Measurements from ENCODE around the gene SLC41A3.
"Not testable (repeated sequence)": the region's sequence is repeated elsewhere in the genome, so short reads cannot be mapped to it uniquely, and the experiment has no call there.

The SLC41A3 gene

DNA sequence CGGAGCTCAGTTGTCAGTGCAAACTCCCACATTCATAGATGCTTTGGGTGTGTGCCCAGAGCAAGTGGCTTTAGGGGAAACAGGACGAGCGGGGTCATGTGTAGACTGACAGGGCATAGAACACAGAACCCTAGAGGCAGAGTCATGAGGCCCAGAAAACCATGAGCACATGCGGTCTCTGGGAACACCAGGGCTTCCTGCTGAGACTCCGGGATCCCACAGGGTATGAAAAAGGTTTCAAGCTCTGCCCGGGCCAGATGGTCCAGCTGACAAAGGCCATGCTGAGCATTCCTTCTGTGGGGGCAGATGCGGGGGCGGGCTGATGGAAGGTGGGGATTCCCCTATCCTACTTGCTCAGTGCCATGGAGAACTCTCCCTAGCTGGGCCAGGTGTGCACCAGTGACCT, 70.2 kb downstream of the SLC41A3 start:
- in situ Hi-C loops (cut with MboI; ENCODE audit: low sequenced_read_pairs): no loop called here

- in situ Hi-C loops (cut with MboI; ENCODE audit: low sequenced_read_pairs): no loop called here
Measured at GRCh38 chr3:126009181-126009580, 74.7 kb downstream of the SLC41A3 start.

DNA sequence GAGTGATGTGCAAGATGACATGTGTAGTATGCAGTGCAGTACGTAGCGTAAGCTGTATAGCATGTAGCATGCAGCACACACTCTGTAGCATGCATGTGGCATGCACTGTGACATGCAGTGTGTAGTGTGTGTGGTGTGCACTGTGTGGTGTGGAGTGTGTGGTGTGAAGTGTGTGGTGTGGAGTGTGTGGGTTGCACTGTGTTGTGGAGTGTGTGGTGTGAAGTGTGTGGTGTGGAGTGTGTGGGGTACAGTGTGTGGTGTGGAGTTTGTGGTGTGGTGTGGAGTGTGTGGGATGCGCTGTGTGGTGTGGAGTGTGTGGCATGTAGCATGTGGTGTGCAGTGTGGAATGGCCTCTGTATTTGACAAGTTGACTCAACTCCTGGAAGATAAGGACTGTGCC, 75.7 kb downstream of the SLC41A3 start:
- in situ Hi-C loops (cut with MboI; ENCODE audit: low sequenced_read_pairs): no loop called here

DNA sequence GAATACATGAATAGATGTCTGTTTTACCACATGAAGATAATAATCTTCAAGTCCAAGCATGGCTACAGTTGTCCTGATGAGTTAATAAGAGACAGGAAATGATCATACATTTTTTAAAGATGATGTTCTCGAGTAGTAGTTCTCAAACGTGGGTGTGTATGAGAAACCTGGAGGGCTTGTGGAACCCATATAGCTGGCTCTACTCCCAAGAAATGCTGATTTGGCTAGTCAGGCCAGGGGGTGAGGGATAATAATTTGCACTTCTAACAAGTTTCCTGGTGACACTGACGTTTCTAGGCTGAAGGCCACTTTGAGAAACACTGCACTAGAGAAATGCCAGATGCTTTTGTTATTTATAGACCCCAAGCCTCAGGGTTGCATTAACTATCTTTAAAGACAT, 78.0 kb downstream of the SLC41A3 start:
- in situ Hi-C loops (cut with MboI; ENCODE audit: low sequenced_read_pairs): no loop called here

DNA sequence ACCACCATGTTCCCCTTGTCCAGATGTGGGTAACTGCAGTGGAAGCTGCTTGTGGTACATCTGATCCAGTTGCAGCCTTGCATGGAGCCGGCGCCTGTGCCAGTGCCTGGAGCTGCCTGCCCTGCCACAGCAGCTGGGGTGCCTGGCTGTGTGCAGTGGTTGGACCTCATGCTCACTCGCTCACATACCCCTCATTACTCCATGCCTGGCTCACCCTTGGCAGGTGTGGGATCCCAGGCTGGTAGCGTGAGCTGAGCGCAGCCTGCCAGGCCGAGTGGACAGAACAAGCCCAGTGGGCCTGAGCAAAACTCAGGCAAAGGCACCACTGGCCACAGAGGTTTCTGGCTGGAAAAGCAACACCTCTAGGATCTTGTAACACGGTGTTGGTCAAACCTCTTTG, 79.2 kb downstream of the SLC41A3 start:
- in situ Hi-C loops (cut with MboI; ENCODE audit: low sequenced_read_pairs): no loop called here

DNA sequence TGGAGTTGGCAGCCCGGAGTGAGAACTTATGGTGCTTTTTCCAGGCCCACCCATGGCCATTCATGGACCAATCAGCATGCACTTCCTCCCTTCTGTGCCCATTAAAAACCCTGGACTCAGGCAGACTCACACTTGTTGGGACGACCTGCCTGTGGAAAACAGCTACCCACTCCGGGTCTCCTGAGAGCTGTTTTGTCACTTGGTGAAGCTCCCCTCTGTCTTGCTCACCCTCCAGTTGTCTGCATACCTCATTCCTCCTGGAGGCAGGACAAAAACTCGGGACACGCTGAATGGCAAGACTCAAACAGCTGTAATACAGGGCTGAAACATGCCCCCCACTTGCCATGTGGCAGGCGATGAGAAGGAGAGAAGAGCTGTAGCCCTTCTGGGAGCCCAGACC, 79.7 kb downstream of the SLC41A3 start:
- in situ Hi-C loops (cut with MboI; ENCODE audit: low sequenced_read_pairs): no loop called here

DNA sequence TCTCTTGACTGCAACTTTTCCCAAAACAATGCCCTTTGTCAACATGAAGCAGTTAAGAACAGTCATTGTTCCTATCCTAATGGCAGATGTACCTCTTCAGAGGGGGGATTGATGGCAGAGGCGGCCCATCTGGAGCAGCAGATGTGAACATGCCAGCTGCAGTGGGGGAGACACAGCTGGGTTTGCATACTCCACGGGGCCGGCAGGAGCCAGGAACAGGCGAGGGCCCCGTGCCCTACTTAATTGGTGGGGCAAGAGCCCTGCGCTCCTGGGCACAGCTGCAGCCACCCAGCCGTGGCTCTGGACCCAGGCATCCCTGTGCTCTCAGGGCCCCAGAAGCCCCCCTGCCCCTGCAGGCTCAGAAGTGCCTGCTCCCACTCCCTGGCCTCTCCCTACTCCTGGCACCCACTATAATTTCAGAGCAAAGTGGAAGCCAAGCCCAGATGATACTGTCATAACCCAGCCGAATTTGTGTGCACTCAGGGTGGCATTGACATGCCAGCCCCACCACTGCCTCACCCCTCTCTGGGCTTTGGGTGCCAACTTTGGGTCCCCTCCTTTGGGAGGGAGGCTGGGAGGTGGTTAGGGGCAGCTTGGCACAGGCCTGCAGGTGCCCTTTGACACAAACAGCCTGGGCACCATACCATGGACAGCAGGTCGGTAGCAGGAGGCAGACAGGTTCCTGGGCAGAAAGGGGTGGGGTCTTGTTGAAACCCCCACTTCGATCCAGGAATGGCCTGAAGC, 80.3 kb downstream of the SLC41A3 start:
- in situ Hi-C loops (cut with MboI; ENCODE audit: low sequenced_read_pairs): no loop called here

DNA sequence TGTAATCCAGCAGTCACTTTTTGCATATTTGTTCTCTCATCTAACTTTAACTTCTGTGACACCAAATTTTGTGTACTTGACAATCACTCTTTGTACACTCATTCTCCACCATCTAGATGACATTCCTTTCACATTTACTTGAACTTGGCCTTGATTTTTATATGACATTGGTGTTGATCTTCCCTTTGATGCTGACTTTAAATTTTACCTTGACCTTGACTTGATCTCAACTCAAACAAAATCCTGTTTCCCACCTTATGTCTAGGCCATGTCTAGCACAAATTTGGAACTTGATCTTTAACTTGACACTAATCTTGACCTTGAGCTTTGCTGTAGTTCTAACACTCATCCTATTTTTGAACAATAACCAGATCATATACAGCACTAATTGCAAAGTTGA, 81.7 kb downstream of the SLC41A3 start:
- in situ Hi-C loops (cut with MboI; ENCODE audit: low sequenced_read_pairs): no loop called here

- in situ Hi-C loops (cut with MboI; ENCODE audit: low sequenced_read_pairs): not testable (repeated sequence)
Measured at GRCh38 chr3:125996751-125997150, 87.2 kb downstream of the SLC41A3 start.

GRCh38 chr3:125990253-125990970, 93.5 kb downstream of the SLC41A3 start:
- in situ Hi-C loops (cut with MboI; ENCODE audit: low sequenced_read_pairs): no loop called here

GRCh38 chr3:125984951-125985350, 99.0 kb downstream of the SLC41A3 start:
- in situ Hi-C loops (cut with MboI; ENCODE audit: low sequenced_read_pairs): not testable (repeated sequence)

DNA sequence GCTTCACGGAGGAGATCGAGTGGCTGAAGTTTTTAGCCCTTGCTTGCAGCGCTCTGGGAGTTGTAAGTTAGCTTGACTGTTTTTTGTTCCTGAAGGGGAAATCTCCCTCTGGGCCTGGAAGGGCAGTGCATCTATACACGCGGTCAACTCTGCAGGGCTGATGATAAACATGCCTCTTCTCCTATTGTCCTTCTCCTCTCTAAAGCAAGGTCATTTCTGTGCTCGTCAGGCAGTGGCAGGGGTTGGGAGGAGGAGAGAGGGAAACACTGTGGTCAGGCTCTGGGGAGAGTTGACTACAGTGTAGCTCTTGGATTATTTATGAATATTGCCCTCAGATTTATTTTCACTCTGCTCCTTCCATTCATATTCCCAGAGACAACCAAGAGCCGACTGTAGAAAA, 106.8 kb downstream of the SLC41A3 start:
- in situ Hi-C loops (cut with MboI; ENCODE audit: low sequenced_read_pairs): not testable (repeated sequence)

GRCh38 chr3:125976003-125976390, 107.9 kb downstream of the SLC41A3 start:
- in situ Hi-C loops (cut with MboI; ENCODE audit: low sequenced_read_pairs): not testable (repeated sequence)

DNA sequence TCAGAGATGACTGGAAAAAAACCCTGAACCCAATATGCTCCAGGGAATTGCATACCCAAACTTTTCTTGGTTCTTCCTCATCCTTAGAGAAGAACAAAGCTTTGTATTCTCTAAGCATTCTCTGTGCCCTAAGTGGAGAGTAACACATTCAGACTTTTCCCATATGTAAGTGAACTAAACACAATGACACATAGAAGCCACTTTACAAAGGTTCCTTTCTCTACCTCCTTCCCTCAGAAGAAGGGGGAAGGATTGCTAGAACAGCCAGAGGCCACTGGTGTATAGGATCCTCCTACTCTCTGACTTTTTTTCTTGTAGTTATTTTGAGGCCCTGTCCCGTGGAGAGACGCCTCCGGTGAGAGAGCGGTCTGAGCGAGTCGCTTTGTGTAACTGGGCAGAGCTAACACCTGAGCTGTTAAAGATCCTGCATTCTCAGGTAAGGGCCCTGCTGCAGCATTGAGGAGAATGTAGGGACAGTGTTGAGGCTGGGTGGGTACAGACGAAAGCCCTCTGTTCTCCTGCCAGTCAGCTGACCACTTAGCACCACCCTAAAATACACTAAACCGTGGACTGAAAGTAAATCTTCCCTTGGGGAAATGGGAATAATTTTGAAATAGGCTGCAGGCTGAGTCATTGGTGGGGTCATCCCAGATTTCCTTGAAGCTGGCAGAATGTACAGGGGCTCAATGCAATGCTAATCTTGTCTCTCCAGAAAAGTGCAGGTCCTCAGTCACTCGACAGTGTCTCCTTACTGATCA, 108.5 kb downstream of the SLC41A3 start:
- in situ Hi-C loops (cut with MboI; ENCODE audit: low sequenced_read_pairs): not testable (repeated sequence)

- in situ Hi-C loops (cut with MboI; ENCODE audit: low sequenced_read_pairs): not testable (repeated sequence)
Measured at GRCh38 chr3:125971997-125972944, 111.7 kb downstream of the SLC41A3 start.

GRCh38 chr3:125968701-125969592, 115.0 kb downstream of the SLC41A3 start, which contains the start of gene ROPN1B:
ROPN1B (plus strand) TSS chr3:125969178; CDS start chr3:125972055, 2,877 bp downstream.
- in situ Hi-C loops (cut with MboI; ENCODE audit: low sequenced_read_pairs): not testable (repeated sequence)

DNA sequence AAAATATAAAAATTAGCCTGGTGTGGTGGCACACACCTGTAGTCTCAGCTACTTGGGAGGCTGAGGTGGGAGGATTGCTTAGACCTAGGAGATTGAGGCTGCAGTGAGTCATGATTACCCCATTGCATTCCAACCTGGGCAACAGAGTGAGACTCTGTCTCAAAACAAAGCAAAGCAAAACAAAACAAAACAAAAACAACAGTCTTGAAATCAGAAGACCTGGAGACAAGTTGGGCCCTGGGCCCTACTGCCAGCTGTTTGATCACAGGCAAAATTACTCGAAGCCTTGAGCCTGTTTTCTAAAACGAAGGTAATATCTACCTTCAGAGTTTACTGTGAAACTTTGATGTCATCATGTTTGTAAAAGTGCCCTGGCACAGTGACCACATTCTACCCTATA, 115.8 kb downstream of the SLC41A3 start:
- in situ Hi-C loops (cut with MboI; ENCODE audit: low sequenced_read_pairs): not testable (repeated sequence)

GRCh38 chr3:125967156-125967555, 116.8 kb downstream of the SLC41A3 start:
- in situ Hi-C loops (cut with MboI; ENCODE audit: low sequenced_read_pairs): no loop called here

- in situ Hi-C loops (cut with MboI; ENCODE audit: low sequenced_read_pairs): no loop called here
Measured at GRCh38 chr3:125965505-125965904, 118.4 kb downstream of the SLC41A3 start.

Data from hTERT RPE-1 (cell line).